Thymus (tissue), 11 donors: ENCODE data around the gene SLC66A2. TPM values are rescaled to one million over a fixed set of nuclear protein-coding genes. Genes with fewer than 3 reads are reported as not detected.

Source experiments
- DNase-seq, 9 donors: peaks; one replicate each; pipeline ENCODE4 v3.0.0-alpha.2; 2013; ENCODE audit warnings: low spot score in 9 of 9, low read depth in 6 of 9, missing footprints in 1 of 9
- H3K27ac ChIP-seq, 2 donors: one replicate each; pipeline ENCODE4 v1.5.1; 2013; ENCODE audit warnings: control low read depth in 1 of 2, low read depth in 1 of 2, low read length in 1 of 2, mild to moderate bottlenecking in 1 of 2, moderate library complexity in 1 of 2
- H3K27me3 ChIP-seq, 2 donors: one replicate each; pipeline ENCODE4 v1.5.1; 2013; ENCODE audit warnings: low read length in 1 of 2; ENCODE audit not compliant: control insufficient read depth in 2 of 2, insufficient read depth in 1 of 2
- H3K36me3 ChIP-seq, 2 donors: one replicate each; pipeline ENCODE4 v1.5.1; 2013; ENCODE audit warnings: low read length in 1 of 2, mild to moderate bottlenecking in 1 of 2, moderate library complexity in 1 of 2; ENCODE audit not compliant: control insufficient read depth in 2 of 2, insufficient read depth in 2 of 2
- H3K4me1 ChIP-seq, 2 donors: one replicate each; pipeline ENCODE4 v1.5.1; 2013; ENCODE audit warnings: low read length in 2 of 2; ENCODE audit not compliant: control insufficient read depth in 2 of 2, insufficient read depth in 2 of 2
- H3K4me3 ChIP-seq, 2 donors: one replicate each; pipeline ENCODE4 v1.5.1; 2013; ENCODE audit warnings: low read length in 2 of 2, control low read depth in 1 of 2, mild to moderate bottlenecking in 1 of 2
- H3K9me3 ChIP-seq, 2 donors: one replicate each; pipeline ENCODE4 v1.5.1; 2013; ENCODE audit warnings: low read length in 1 of 2, mild to moderate bottlenecking in 1 of 2; ENCODE audit not compliant: control insufficient read depth in 2 of 2, insufficient read depth in 1 of 2
- WGBS: extraction: QIAGEN DNeasy Blood & Tissue Kit; methylation state at CpG from one replicate; pipeline ENCODE4 v1.1.7; 2013; 5-methylcytosine and 5-hydroxymethylcytosine counted together
- polyA plus RNA-seq: library from polyadenylated mRNA; stranded (reverse); fragments of 200-250 nt; gene quantifications from one replicate; pipeline ENCODE4 v1.2.3, GENCODE V29; 2013
- total RNA-seq: library from RNA; stranded (reverse); fragments of 120-200 nt; gene quantifications from one replicate; pipeline ENCODE4 v1.2.4, GENCODE V29; 2013
- donor health status: healthy.

The SLC66A2 gene
- total and polyA plus RNA-seq, 2 donors: 19.9 to 91.3 TPM

GRCh38 chr18:79975043-79975442 is 23.6 kb upstream of the SLC66A2 start:
- Histone ChIP-seq H3K9me3 (no peaks in the 10 kb centered on the region), H3K4me1 (peaks cover 0 to 2% of the 10 kb centered on the region in 2 donors), H3K36me3 (peaks cover 46 to 52% of the 10 kb centered on the region in 2 donors), H3K4me3 (no peak overlapping the region), H3K27ac (no peak overlapping the region), H3K27me3 (no peaks in the 10 kb centered on the region)
- WGBS: 92% methylated on average over 4 of the region's 4 CpGs
- DNase-seq: no peak

DNA sequence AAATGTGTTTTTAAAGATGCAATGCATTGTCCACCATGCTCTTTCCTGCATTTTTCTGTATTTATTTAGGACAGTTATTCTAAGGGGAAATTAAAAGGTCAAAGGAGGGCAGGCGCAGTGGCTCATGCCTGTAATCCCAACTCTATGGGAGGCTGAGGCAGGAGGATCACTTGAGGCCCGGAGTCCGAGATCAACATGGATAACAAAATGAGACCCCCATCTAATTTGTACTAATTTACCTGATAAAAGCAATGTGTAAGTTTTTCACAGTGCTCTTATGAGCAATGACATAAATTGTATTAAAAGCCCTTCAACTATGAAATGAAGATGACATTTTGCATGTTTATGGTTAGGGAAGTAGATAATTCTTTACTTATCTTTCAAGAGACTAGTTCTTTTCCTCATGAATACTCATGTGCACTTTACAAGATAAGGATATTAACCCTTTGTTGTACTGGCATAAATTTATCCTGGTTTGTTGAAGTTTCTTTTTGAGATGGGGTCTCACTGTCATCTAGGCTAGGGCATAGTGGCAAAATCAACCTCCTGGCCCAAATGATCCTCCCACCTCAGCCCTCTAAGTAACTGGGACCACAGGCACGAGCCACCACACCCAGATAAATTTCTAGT is 22.7 kb upstream of the SLC66A2 start:
- H3K36me3 ChIP-seq: peaks cover 42 to 44% of the 10 kb centered on the region in 2 donors

DNA sequence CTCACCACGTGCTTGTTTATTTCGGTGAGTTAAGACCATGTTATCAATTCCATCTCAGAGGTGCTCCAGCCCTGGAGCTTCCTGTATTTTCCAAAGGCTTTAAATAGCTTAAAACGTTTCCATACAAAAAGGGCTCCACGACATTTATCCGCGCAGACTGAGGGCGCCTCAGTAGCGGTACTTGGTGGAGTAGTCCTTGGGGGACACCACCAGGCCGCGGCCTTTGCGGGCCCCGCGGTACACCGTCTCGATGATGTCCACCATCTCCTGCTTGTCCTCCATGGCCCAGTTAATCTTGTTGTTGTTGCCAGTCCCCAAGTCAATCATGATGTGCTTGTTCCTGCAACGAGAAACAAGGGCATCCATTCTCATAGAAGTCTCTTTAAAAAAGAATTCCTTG is 22.1 kb upstream of the SLC66A2 start:
- H3K27ac ChIP-seq: no peak overlapping the region
- WGBS: 99% methylated on average over 16 of the region's 16 CpGs
- no peak overlapping the region for H3K4me3 ChIP-seq
- H3K4me1 ChIP-seq: no peaks in the 10 kb centered on the region
- no peaks in the 10 kb centered on the region for H3K27me3 ChIP-seq
- H3K36me3 ChIP-seq: peaks cover 42 to 43% of the 10 kb centered on the region in 2 donors
- no peak for DNase-seq
- no peaks in the 10 kb centered on the region for H3K9me3 ChIP-seq

More for the DNA sequence above, 22.7 kb upstream of the SLC66A2 start:
- no peak overlapping the region for H3K4me3 ChIP-seq
- 96% methylated on average over 4 of the region's 4 CpGs for WGBS
- H3K27me3 ChIP-seq: no peaks in the 10 kb centered on the region
- no peak overlapping the region for H3K27ac ChIP-seq
- no peaks in the 10 kb centered on the region for H3K4me1 ChIP-seq
- no peaks in the 10 kb centered on the region for H3K9me3 ChIP-seq
- DNase-seq: no peak

GRCh38 chr18:79972720-79973119 is 21.3 kb upstream of the SLC66A2 start:
- H3K9me3 ChIP-seq: no peaks in the 10 kb centered on the region
- no peaks in the 10 kb centered on the region for H3K4me1 ChIP-seq
- DNase-seq: no peak
- no peaks in the 10 kb centered on the region for H3K27me3 ChIP-seq
- no peak overlapping the region for H3K27ac ChIP-seq
- 99% methylated on average over 3 of the region's 3 CpGs for WGBS
- H3K36me3 ChIP-seq: peaks cover 42 to 43% of the 10 kb centered on the region in 2 donors
- H3K4me3 ChIP-seq: no peak overlapping the region

- Histone ChIP-seq H3K9me3 (no peaks in the 10 kb centered on the region), H3K27ac (no peak overlapping the region), H3K4me1 (no peaks in the 10 kb centered on the region), H3K27me3 (no peaks in the 10 kb centered on the region), H3K4me3 (no peak overlapping the region), H3K36me3 (peaks cover 42 to 43% of the 10 kb centered on the region in 2 donors)
- 99% methylated on average over 9 of the region's 9 CpGs for WGBS
- DNase-seq: no peak
Measured at GRCh38 chr18:79971986-79972385, 20.5 kb upstream of the SLC66A2 start.

DNA sequence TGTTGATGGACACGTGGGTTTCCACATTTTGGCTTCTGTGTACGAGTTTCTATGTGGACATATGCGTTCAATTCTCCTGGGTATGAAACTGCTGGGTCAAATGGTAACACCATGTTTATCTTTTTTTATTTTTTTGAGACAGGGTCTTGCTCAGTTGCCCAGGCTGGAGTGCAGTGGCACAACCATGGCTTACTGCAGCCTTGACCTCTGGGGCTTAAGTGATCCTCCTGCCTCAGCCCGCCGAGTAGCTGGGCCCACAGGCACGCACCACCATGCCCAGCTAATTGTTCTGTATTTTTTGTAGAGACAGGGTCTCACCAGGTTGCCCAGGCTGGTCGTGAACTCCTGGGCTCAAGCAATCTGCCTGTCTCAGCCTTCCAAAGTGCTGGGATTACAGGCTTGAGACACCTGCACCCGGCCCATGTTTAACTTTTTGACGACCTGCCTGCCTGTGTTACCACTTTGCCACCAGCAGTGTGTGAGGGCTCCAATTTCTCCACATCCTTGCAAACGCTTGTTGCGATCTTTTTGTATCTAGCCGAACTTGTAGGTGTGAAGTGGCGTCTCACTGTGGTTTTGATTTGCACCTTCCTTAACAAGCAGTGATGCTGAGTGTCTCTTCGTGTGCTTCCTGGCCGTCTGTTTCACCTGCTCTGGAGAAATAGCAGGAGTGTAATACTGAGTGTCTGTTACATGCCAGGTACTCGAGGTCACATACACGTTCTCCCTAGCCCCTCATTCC is 19.9 kb upstream of the SLC66A2 start:
- H3K27ac ChIP-seq: no peak overlapping the region
- 94% methylated on average over 17 of the region's 17 CpGs for WGBS
- no peaks in the 10 kb centered on the region for H3K9me3 ChIP-seq
- peaks cover 41% of the 10 kb centered on the region in 2 donors for H3K36me3 ChIP-seq
- H3K4me1 ChIP-seq: no peaks in the 10 kb centered on the region
- no peak for DNase-seq
- H3K4me3 ChIP-seq: no peak overlapping the region
- no peaks in the 10 kb centered on the region for H3K27me3 ChIP-seq

- Histone ChIP-seq H3K36me3 (peaks cover 35% of the 10 kb centered on the region in 2 donors), H3K9me3 (no peaks in the 10 kb centered on the region), H3K4me3 (no peak overlapping the region), H3K27me3 (no peaks in the 10 kb centered on the region), H3K4me1 (peaks cover 0 to 1% of the 10 kb centered on the region in 2 donors), H3K27ac (no peak overlapping the region)
- 97% methylated on average over 12 of the region's 12 CpGs for WGBS
- no peak for DNase-seq
Measured at GRCh38 chr18:79970419-79971133, 19.1 kb upstream of the SLC66A2 start.

- DNase-seq: peak in 1 of 9 donors; percentile 37
- Histone ChIP-seq H3K27me3 (peaks cover 0 to 23% of the 10 kb centered on the region in 2 donors), H3K4me1 (peaks cover 8 to 23% of the 10 kb centered on the region in 2 donors), H3K4me3 (peak overlapping the region; percentile 24 to 69), H3K27ac (peak overlapping the region in 1 of 2 donors; percentile 75), H3K36me3 (no peaks in the 10 kb centered on the region), H3K9me3 (no peaks in the 10 kb centered on the region)
- WGBS: 27% methylated on average over 24 of the region's 24 CpGs
Measured at GRCh38 chr18:79965119-79965902, 13.9 kb upstream of the SLC66A2 start.
